GM23338 (cell line): ENCODE results near the gene CD38.

Experiments used
- CTCF ChIP-seq, 2 experiments: fragments of 200-600 bp in 1 of 2; sonication (generic) in 1 of 2; conservative IDR thresholded peaks; 2 replicates each; pipeline versions ENCODE4 v1.5.1 to v1.6.1; 2016 to 2017; ENCODE audit warnings: antibody characterized with exemption in 2 of 2, low read depth in 2 of 2, mild to moderate bottlenecking in 2 of 2, moderate library complexity in 1 of 2
- EZH2 ChIP-seq: fragments of 200-600 bp; sonication (generic); IDR thresholded peaks from one replicate; pipeline ENCODE4 v1.8.0; 2017; ENCODE audit warnings: antibody characterized with exemption, mild to moderate bottlenecking, low read depth; ENCODE audit not compliant: unreplicated experiment
- EZH2phosphoT487 ChIP-seq: fragments of 200-600 bp; sonication (generic); IDR thresholded peaks from one replicate; pipeline ENCODE4 v1.8.1; 2018; ENCODE audit warnings: antibody characterized with exemption; ENCODE audit not compliant: unreplicated experiment
- NANOG ChIP-seq: IDR thresholded peaks from 2 replicates; pipeline ENCODE4 v1.6.1; 2016; ENCODE audit warnings: antibody characterized with exemption, borderline replicate concordance
- POLR2AphosphoS5 ChIP-seq: IDR thresholded peaks from 2 replicates; pipeline ENCODE4 v1.6.1; 2016; ENCODE audit warnings: antibody characterized with exemption, low read depth
- REST ChIP-seq: IDR thresholded peaks from one replicate; pipeline ENCODE4 v1.6.1; 2018; ENCODE audit warnings: antibody characterized with exemption; ENCODE audit not compliant: unreplicated experiment
- STAT1 ChIP-seq: IDR thresholded peaks from one replicate; pipeline ENCODE4 v1.6.1; 2016; ENCODE audit warnings: antibody characterized with exemption; ENCODE audit not compliant: unreplicated experiment
- ZNF114 ChIP-seq: fragments of 250-450 bp; sonication (Bioruptor Pico); IDR thresholded peaks from 2 replicates; pipeline ENCODE4 v1.5.0; 2020; ENCODE audit warnings: mild to moderate bottlenecking, moderate library complexity

- TF ChIP-seq CTCF (conservative IDR thresholded peaks at IDR 0.05; ENCODE audit: low read depth in 2 of 2) (no peak), ZNF114 (no peak), EZH2 (no peak), POLR2AphosphoS5 (no peak), REST (no peak), STAT1 (no peak), NANOG (no peak), EZH2phosphoT487 (no peak)
Measured at GRCh38 chr4:15899511-15899910, 121.4 kb downstream of the CD38 start.
